Cerebellar nuclear complex (tissue), 1 donor: ENCODE data around the gene A3GALT2.

Experiments
- DNase-seq, 2 experiments: peaks; one replicate each; lab custom pipeline; 2025; lab: John Stamatoyannopoulos, UW

A3GALT2 gene

DNA sequence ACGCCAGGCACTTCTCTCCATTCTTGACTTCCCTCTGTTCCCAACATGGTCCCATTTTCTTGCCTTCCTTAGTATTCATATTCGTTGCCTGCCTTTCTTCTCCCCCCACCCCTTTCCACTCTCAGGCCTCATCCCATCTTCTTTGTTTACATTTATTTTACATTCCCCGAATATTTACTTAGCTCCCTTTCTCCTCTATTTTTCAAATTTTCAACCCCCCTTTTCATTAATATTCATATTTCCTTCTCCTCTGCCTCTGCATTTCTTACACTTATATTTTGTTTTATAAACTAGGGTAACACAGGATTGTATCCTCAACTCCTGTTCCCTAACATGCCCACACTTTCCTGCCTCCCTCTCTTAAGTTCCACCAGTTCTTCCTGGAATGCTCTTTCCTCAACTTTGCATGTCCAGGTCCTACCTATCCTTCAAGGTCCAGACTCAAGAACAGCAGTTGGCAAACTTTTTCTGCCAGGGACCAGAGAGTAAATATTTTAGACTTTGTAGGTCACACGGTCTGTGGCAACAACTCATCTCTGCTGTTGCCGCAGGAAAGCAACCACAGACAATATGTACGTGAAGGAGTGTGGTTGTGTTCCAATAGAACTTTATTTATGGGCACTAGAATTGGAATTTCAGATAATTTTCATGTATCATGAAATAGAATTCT lies 29.8 kb upstream of the A3GALT2 start:
- DNase-seq, result no peak

DNA sequence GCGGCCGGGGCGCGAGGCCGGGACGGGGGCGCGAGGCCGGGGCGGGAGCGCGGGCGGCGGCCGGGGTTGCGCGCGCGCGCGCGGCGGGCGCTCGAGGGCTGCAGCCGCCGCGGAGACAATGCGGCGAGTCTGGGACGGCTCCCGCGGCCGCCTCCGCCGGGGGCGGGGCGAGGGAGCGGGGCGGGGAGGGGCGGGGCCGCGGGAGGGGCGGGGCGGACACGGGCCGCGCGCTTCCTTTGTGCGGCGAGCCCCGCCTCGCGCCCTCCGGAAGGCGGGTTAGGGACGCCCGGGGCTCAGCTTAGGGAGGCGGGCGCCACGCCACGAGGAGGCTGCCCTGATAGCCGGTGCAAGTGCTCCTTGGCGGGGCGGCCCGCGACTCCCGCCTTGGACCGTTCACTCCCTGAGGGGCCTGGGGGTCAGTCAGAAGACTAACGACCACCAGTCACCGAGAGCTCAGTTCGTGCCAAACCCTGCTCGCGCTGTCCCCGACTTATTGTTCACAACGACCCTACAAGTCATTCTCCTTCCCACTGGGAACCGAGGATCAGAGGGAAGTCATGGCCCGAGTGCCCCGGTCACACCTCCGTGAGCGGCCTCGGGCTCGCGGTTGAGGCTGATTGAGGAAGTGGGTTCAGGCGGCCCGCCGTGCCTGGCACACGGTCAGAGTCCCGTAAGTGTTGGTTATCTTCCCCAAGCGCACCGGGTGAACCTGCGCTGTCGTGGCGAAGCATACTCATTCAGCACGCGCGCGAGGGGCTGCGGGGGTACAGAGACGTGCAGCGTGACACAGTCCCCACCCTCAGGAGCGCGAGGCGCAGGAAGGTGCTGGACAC lies 29.1 kb upstream of the A3GALT2 start:
- DNase-seq, result peak in 1 of 2 experiments; percentile 31

DNA sequence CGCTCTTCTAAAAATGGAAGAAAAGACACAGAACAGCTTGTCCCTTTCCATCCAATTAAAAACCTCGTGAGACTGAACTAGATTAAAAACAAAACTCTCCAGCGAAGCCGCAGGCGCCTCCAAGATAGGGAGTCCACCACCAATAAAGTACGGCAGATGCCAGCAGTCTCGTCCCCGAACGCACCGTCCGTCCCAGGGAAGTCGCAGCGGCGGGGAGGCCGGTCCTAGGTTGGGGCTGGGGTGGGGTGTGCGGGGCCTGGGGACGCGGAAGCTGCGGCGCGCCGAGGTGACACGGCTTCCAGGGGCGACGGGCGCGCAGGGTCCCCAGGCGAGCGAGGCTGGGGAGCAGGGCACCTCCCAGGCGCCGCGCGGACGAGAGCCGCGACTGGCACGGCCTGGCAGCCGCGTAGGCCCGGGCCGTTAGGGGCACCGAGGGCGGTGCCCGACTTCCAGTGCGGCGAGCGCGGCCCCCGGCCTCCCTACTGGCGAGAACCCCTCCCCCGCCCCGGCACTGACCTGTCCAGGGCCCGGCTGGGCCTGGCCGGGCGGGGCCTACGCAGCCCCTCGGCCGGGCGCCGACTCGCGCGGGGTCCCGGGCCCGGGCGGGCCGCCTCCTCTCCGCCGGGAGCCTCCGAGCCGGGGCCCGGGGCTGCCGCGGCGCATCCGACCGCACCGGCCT lies 28.3 kb upstream of the A3GALT2 start:
- no peak for DNase-seq

DNA sequence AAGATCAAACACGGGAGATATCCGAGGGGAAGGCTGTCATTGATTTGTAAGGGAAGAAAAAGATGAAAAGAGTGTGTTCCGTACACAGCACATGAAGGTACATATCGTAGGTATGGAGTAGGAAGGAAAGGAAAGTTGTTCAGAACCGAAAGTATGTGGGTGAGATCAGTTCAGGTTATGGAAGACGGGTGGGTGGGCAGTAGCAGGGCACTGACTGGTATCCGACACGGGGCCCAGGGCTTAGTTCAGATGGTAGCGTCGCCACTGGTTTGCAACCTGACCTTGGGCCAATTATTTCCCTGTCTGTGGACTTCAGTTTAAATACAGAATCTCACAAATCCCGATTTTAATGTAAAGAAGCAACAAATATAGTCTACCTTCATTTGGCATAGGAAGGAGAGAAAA lies 27.8 kb upstream of the A3GALT2 start:
- DNase-seq, result no peak

DNA sequence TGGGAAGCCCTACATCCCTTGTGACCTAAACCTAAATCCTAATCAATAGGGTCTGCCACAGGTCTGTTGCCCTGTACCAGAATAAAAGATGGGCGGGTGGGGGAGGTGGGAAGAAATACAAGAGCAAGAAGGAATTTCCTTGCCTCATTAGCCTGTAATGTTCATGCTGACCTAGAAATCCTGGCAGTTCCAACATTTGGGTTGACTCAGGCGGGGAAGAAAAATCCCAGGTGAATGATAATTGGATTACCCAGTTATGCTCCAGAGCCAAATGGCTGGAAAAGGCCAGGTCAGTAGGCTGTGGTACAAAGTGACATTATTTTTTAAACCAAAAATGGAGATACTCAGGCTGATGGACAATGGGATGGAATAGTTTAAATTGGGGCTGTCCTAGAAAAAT lies 27.3 kb upstream of the A3GALT2 start:
- DNase-seq, result peak in 1 of 2 experiments; percentile 47

DNA sequence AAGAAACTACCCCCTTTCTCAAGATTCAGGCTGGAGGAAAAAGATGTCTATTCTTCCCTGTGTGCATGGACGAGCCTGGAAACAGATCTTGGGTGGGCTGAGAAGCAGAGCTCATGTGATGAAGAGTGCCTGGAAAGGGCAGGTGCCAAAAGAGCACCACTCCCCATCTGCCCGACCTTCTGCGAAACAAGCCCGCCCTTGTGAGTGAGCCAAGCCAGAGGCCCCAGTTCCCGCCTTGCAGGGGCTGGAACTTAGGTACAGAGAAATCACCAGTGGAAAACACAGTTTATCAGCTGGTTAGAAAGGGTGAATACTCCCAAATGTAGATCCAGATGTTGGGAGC lies 26.7 kb upstream of the A3GALT2 start:
- no peak for DNase-seq

DNA sequence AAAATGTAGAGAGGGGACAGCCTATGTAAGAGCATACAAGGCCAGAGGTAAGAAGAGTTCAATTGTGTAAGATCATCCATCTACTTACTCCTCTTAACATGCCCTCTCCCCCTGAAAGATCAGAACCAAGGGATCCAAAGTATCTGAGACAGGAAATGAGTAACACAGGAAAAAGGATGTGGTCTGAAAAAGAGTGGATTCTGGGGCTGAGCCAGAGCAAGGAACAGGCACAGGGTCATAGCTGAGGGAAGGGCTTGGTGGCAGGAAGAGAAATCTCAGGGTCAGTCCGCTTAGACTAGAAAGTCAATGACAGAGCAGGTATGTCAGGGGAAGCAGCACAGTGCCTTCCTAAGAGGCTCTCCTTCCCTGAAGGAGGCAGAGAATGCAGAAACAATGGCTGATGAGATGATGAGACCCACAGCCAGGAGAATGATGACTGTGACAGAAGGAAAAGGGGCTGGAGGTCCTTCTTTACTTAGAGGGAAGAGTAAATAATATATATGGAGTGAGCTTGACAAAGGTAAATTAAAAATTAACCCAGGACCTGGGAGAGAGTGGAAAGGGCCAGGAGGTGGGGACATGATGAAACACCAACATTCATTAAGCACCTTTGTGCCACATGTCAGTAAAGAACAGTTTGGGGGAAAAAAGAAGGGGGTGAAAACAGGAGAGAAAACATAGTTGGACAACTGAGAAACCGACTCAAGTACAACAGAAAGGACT lies 26.2 kb upstream of the A3GALT2 start:
- no peak for DNase-seq

DNA sequence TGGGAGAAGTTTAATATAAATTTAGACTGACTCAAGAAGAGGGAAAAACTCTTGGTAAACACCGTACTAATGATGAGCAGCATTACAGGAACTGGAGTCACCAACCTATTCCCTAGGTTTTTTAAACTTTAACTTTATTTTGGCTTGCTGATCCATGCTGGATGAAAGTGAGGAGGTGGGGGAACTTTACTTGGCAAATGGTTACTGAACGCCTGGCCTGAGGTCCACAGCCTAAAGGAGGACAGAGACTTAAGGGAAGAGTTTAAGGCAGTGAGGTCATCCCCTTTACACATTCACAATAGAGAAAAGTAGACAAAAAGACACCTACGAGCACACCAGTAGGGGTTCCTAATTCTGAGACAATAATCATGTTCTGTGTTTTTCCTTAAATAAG lies 25.6 kb upstream of the A3GALT2 start:
- DNase-seq, result no peak

DNA sequence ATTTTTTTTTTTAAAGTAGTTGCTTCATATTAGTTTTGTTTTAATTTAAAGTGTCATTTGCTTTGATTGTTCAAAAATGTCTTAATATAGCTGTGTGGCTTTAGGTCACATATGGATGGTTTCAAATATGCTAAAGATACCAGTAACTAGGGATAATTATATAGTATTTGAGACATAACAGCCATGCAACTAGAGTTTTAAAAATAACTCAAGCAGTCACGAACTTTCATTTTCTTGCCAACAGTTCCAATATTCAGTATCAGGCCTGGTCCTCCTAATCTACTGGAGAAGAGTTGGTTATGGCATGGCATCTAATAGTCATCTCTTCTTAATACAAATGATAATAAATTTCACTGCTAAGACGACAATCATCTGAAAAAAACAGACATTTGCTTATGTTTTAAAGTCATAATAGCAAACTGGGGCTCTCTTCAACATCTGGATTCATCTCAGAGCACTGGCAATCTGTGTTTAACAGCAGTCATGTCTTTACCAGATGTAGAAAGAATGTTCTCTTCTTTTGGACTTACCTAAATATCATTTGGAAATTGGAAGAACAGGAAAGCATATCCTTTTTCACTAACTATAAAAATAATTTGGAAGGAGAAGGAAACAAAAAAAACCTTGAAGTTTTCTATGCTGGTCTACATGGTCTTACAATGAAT lies 24.1 kb upstream of the A3GALT2 start:
- DNase-seq, result no peak

DNA sequence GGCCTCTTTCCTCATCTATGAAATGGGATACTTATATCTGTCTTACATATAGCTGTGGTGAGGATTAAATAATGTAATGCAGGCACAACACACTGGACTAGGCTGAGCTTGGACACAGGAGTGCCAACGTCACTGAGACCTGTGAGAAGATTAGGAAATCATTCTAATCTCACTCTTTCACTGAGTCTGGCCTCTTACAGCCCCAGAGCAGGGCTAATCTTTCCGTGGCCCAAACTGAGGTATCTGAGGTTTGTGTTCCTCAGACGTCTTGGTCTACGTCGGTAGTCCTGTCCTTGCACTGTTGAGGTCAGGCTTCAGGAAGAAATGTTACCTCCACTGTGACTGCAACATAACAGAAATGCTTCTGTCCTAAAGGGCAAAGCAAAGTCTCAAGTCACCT lies 22.6 kb upstream of the A3GALT2 start:
- DNase-seq, result no peak

DNA sequence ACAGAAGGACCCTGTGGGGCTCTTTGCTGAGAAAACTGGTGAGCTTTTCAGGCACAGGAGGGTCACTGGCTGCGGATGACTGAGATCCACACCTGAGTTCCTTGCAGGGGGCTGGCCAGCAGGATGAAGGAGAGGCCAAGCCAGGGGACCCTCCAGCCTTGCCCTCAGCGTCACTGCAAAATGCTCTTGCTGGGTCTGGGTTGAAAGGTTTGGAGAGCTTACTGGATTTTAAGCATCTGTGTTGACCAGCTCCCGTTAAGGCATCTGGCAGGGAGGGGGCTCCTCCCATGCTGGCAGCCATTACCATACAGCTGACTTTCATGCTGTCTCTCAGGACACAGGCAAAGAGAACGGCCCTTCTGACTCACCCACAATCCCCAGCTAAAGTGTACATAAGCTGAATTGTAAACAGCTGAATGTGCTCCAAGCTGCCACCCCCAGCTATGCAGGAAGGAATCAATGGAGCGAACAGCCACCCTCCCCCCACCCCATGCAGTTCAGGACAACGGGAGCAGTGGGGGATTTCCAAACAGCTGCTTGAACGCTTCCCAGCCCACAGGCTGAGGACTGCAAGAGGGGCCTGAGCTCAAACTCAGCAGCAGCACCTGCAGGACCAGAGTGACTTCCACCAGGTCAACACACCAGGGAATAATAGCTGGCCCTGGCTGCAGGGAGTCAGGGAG lies 21.3 kb upstream of the A3GALT2 start:
- no peak for DNase-seq

DNA sequence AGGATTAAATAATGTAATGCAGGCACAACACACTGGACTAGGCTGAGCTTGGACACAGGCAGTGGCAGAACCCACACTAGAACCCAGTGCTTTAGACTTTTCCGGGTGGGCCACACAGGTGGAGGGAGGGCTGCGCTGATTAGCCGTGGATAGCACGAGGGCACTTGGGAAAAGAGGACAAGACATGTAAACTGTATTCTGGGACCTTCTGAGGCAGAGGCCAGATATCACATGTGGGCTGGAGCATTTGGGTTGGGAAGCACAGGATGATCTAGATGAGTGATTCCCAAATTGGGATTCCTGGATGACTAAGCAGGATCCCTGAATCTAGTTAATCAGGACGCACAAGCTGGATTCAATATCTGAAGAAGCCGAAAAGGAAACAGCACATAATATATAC lies 20.3 kb upstream of the A3GALT2 start:
- no peak for DNase-seq

DNA sequence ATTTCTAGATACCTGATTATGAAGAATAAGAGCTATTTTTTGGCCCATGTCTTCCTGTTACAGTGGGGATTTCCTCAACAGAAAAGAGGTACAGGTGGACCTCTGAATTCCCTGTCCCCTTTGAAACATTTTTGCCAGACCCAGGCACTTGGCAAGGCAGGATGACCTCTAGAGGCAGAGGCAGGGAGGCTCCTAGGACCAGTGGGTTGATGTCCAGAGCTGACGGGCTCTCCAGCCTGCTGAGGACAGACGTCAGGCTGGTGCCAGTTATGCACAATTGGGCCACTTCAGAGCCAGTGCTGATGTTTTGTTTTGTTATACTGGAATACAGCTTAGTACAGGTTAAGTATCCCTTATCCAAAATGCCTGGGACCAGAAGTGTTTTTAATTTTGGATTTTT lies 18.5 kb upstream of the A3GALT2 start:
- DNase-seq, result no peak

DNA sequence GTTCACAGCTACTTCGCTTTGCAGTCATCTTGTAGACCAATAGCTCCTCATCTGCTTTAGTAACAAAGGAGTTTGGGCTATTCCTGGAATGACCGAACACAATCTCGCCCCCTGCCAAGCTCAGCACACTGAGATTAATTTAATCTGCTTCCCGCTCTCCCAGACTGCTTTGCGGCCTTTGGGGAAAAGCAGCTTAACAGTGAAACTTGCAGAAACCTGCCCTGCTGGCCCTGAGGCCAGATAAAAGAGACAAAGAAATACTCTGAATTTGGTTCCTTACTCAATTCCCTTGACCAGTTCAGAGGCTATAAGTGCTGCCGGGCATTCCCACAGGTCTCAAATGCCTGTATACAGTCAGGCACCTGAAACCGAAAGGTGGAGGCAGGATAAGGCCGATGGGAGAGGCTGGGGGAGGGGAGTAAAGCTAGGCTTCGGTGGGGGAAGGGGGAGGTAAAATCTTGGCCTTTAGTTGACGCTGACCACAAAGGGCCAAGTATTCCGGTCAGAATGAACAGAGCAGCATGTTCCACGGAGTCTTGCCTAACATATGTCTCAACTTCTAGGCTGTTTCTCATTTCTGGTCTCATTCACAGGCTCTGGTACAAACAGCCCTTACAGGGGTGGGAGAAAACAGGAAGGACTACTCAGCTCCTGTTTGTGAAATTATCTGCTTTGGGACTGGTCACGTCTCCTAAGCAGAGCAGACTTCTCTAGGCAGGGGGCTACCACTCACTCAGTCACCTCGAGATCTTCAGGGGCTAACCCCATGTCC lies 17.7 kb upstream of the A3GALT2 start:
- peak; percentile 22 to 55 for DNase-seq

DNA sequence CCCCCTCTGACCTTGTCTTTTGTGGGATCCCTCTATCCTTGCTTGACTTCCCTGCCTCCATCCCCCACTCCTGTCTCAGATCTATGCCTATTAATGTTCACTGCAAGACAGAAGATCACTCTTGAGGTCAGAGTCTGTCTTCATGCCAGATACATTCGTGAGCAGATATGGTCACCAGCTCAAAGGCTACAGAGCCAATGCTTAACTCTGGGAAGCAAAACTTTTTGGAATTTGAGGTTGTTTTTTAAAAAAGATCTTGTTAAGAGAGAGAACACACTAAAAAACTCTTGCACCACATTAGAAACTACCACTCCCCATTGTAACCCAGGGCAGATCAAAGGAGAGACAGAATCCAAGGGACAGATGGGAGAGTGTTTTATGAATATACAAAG lies 17.1 kb upstream of the A3GALT2 start:
- DNase-seq, result no peak

DNA sequence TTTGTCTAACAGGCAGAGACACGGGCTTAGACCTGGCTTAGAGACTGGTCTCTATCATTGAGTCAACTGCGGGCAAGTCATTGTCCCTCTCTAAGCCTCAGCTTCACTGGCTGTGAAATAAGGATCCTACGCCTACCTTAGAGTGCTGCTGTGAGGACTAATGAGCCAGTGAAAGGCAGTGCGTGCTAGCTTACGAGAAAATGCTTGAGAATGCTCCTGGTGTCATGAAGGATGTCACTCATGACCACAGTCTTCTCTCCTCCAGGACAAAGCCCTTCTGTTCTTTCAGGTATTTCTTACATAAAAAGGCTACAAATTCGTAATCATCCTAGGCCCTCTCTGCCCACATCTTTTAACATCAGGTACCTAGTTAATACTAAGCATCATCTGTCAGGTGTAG lies 16.5 kb upstream of the A3GALT2 start:
- DNase-seq, result no peak

DNA sequence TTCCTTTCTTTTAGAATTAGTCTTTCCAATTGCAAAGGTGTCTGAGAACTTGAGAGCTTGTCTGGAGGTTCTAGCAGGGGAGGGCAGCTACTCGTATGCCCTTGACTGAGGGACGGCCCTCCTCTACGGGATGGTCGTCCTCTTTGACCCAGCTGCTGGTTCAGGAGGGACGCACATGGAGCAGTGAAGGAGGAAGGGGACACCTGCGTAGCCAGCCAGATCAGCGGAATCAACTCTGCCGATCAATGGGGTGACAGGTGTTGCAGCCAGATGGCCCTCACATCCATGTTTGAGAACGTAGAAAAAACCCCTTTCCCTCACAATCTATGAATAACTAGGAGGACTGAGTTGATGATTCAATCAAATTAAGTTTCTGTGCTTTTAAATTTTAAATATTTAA lies 15.7 kb upstream of the A3GALT2 start:
- peak in 1 of 2 experiments; percentile 16 for DNase-seq

DNA sequence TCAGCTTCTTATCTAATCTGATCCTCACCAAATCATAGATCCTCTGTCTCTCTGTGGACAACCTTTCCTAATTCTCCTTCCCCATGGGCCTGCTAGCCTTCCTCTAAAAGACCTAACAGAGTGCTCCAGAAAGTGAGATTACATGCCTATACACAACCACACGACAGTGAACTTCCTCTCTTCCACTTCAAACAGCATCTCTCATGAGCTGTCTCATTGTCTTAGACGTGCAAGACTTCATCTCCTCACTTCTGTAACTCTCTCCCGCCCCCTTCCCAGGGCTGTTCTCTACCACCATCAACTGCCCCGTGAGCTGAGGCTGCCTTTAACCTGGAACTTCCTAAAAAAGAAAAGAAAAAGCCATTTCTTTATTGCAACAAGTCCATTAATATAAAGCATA lies 14.1 kb upstream of the A3GALT2 start:
- no peak for DNase-seq

DNA sequence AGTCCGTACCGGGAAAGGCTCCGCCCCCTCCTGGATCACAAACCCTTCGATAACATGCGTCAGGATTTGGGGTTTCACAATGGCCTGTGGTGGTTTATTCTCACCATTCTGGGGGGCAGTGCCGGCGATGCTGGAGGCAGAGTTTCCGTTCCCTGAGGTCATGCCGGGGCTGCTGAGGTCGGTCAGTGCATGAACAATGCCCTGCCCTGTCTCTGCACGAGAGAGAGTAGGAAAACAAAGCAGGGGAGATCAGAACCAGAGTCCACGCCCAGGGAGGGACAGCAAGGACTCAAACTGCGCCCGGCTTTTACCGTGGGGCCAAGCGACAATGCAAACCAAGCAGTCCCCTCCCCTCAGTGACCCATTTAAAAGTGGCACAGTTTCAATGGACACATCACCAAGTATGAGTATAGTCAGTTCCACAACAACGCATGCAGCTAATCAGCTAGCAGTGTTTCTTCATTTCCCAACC lies 13.2 kb upstream of the A3GALT2 start:
- DNase-seq, result peak in 1 of 2 experiments; percentile 53

DNA sequence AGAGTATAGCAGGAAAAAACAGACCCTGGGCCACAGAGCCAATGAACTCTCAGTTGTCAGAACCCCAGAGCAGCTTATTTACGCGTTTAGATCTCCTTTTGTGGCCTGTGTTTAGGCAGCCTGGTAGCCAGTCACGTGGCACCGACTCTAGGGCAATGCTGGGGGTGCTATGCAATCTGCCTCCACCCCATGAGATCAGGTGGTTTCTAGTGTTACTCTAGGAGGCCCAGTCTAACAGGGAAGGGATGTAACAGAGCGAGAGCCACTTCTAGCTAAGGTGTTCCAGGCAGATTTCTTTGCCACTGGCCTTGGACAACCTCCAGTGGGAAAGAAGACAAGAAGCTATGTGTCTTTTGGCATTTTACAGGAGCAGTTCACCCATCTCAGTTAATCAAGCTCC lies 12.0 kb upstream of the A3GALT2 start:
- DNase-seq, result no peak
